ENCODE measurements around the gene FUZ. TPM values are rescaled to one million over a fixed set of nuclear protein-coding genes. Genes with fewer than 3 reads are reported as not detected.

FUZ gene
- total RNA-seq, 4 donors from 2014 or later, result 9.1 to 21.5 (median 15.6) TPM

DNA sequence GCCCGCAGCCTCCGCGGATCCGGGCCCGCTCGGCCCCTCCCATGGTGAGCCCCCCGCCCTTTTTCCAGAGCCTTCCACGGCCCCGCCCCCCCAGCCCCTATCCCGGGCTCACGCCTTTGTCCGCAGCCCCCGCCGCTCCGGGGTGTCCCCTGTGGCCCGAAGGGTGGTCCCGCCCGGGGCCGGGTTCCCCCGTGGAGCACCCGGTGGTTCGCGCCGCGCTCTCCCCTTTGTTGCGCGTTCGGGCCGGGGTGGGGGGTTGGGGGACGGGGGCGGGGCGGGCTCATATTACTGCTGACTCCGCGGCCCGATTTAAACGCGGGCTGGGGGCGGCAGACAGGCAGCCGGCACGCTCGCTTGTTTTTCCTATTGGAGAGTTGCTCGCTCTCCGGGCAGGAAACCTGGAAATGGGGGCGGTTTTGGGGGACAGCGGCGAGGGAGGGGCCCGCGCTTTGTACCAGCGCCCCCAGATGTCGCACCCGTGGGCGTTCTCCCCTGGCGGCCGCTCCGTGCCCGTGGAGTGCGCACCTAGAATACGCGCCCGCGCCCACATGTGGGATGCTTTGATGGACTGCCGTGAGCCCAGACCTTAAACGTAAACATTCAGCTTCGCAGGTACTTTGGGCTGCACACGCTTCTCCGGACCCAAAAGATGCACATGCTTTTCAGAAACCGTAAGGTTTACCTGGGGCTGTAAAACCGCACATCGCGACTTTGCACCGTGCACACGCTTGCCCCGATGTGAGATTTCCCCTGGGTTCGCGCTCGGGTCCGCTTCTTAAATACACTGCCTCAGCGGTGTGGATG is 38.6 kb upstream of the FUZ start:
- TF ChIP-seq POLR2A (IDR thresholded peaks at IDR 0.05), result no peak
- TF ChIP-seq, protein P1, sequence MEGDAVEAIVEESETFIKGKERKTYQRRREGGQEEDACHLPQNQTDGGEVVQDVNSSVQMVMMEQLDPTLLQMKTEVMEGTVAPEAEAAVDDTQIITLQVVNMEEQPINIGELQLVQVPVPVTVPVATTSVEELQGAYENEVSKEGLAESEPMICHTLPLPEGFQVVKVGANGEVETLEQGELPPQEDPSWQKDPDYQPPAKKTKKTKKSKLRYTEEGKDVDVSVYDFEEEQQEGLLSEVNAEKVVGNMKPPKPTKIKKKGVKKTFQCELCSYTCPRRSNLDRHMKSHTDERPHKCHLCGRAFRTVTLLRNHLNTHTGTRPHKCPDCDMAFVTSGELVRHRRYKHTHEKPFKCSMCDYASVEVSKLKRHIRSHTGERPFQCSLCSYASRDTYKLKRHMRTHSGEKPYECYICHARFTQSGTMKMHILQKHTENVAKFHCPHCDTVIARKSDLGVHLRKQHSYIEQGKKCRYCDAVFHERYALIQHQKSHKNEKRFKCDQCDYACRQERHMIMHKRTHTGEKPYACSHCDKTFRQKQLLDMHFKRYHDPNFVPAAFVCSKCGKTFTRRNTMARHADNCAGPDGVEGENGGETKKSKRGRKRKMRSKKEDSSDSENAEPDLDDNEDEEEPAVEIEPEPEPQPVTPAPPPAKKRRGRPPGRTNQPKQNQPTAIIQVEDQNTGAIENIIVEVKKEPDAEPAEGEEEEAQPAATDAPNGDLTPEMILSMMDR (IDR thresholded peaks at IDR 0.05), result no peak
- H3K4me3 ChIP-seq (ENCODE audit: low read depth, poor library complexity, severe bottlenecking), result peak overlapping the region; percentile 89
- intact Hi-C loops (cut with DNase I; ENCODE audit: low total_unique reads), result no loop called here
- peak; percentile 35 to 86 for DNase-seq (ENCODE audit: low spot score in 2 of 2)
- WGBS, 2 donors, result 2% methylated on average over 21 to 50 of the region's 78 CpGs

DNA sequence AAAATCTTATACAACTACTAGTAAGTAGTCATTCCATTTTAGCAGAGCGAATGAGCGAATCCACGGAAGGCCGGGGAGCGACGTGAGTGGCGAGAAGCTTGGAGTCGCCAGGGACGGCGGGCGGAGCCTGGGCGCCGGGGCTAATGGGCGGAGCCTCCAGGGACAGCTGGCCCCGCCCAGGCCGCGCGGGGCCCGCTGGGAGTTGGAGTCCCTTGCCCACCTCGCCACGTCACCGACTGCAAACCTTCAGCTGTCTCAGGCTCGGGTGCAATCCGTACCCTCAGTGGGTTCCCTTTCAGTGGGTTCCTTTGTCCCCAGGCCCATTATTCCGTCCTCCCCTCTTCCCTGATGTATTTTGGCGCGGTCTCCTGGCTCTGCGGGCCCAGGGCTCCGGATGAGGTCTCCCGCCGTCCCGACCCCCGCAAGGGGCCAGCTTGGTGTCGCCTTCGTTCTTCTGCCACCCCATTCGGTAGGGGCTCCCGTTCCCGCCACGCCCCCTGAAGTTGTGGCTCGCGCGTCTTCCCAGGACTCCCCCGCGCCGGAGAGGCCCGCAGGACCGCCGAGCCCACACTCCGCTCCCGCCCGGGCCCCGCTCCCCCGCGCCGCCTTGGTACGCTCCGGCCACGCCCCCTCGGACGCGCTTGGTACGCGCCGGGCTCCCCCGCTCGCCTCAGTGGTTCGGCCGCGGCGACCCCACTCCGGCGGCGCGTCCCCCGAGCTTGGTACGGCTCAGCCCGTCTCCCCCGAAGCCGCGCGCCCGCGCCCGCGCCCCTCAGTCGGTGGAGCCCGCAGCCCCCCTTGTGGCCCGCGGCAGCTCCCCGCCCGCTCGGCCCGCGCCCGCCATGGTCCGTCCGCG is 37.6 kb upstream of the FUZ start, which contains the start of gene PTOV1:
PTOV1 (plus strand) TSS at position 673 of the 856 bp plus-strand sequence.
- DNase-seq (ENCODE audit: low spot score in 2 of 2), result peak; percentile 88 to 98
- intact Hi-C loops (cut with DNase I; ENCODE audit: low total_unique reads), result no loop called here
- H3K4me3 ChIP-seq (ENCODE audit: low read depth, poor library complexity, severe bottlenecking), result peak within 1 kb of the TSS; percentile 89
- TF ChIP-seq, protein P1 (IDR thresholded peaks at IDR 0.05), result peak in 1 of 3 donors; percentile 24
- TF ChIP-seq POLR2A (IDR thresholded peaks at IDR 0.05), result no peak
- WGBS, 2 donors, result 1% methylated on average over 45 to 47 of the region's 98 CpGs

DNA sequence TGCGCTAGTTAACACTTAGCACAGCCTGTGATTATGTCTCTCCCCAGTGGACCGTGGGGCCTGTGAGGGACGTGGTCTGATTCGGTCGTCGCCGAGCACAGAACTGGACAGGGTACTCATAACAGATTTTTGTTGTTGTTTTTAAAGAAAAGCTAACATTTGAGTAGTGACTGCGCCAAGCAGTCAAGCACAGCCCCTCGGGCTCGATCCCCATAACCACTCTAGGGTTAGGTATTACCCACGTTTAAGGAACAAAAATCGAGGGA is 37.1 kb upstream of the FUZ start:
- 52 to 65% methylated on average over 12 of the region's 12 CpGs for WGBS, 2 donors
- intact Hi-C loops (cut with DNase I; ENCODE audit: low total_unique reads), result no loop called here
- no peak overlapping the region for H3K4me3 ChIP-seq (ENCODE audit: low read depth, poor library complexity, severe bottlenecking)
- TF ChIP-seq, protein P1 (IDR thresholded peaks at IDR 0.05), result no peak
- no peak for TF ChIP-seq POLR2A (IDR thresholded peaks at IDR 0.05)
- peak in 1 of 2 donors; percentile 87 for DNase-seq (ENCODE audit: low spot score in 2 of 2)

DNA sequence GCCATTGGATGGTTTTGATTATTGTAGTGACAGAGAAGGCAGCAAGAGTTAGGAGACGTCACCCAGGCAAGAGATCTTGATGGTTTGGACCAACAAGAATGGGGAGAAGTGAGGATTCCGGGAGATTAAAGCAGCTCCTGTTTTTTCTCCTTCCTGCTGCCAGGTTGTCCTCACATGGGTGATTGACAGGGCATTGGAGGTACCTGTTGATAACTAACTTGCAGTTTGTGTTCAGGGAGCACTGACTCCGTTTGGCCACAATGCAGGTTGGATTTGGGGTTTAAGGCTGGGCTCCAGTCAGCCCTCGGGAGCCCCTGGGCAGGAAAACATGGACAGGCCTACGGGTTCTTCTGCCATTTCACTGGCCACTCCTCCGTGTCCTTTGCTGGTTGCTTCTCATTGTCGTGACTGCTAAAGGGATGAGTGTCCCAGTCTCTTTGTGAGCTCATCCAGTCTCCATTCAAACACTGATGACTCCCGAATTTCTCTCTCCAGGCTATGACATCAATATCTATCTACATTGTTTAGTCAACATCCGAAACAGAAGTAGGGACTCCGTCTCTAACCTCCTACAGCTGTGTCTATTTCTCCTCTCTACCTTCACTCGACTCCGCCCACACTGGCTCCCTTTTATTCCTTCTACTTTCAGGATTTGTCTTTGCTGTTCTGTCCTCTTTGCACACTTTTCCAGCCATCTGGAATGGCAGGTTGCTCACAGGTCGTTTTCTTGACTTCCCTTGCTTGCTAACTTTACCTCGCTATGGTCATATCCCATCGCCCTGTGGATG is 36.5 kb upstream of the FUZ start:
- peak in 1 of 2 donors; percentile 19 for DNase-seq (ENCODE audit: low spot score in 2 of 2)
- intact Hi-C loops (cut with DNase I; ENCODE audit: low total_unique reads), result no loop called here
- TF ChIP-seq, protein P1 (IDR thresholded peaks at IDR 0.05), result no peak
- TF ChIP-seq POLR2A (IDR thresholded peaks at IDR 0.05), result no peak
- no peak overlapping the region for H3K4me3 ChIP-seq (ENCODE audit: low read depth, poor library complexity, severe bottlenecking)
- WGBS, 2 donors, result 91% methylated on average over 15 of the region's 15 CpGs

DNA sequence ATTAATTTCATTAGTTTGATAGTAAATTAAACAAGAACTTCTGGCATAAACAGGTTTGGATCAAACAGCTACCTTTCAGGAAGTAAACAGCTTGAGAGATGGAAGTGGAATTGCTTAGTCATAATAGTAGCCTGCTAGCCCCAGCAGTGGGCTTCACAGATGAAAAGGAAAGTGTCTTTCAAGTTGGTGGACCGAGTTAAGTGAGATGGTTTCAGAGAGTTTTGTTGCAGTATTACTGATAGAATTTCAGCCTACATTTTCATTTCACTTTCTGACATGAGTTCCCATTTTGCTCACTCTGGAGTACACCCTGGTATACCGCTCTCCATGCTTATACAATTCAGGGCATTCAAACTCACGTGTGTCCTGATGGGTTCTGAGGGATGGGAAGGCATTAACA is 35.8 kb upstream of the FUZ start:
- no peak overlapping the region for H3K4me3 ChIP-seq (ENCODE audit: low read depth, poor library complexity, severe bottlenecking)
- WGBS, 2 donors, result 88 to 93% methylated on average over 3 of the region's 3 CpGs
- no peak for DNase-seq (ENCODE audit: low spot score in 2 of 2)
- TF ChIP-seq, protein P1 (IDR thresholded peaks at IDR 0.05), result no peak
- no peak for TF ChIP-seq POLR2A (IDR thresholded peaks at IDR 0.05)
- intact Hi-C loops (cut with DNase I; ENCODE audit: low total_unique reads), result no loop called here
